HG02981 (cell line): ENCODE measurements around the gene DUXA.
"Not testable (repeated sequence)": the region's sequence is repeated elsewhere in the genome, so short reads cannot be mapped to it uniquely, and the experiment has no call there.

Experiments
- ATAC-seq: cut with Tn5 transposase; IDR thresholded peaks from one replicate; pipeline ENCODE4 v1.9.1; 2021; ENCODE audit warnings: mild to moderate bottlenecking, moderate library complexity; ENCODE audit not compliant: unreplicated experiment

DUXA gene

GRCh38 chr19:57167385-57167784 is at the start of gene DUXA:
DUXA (minus strand) TSS chr19:57167485; CDS start chr19:57167443, 42 bp downstream.
- no peak for ATAC-seq

- ATAC-seq: no peak
These were observed 44.8 kb upstream of the DUXA start for GRCh38 chr19:57212109-57212508.

- no peak for ATAC-seq
These were observed 43.1 kb upstream of the DUXA start for GRCh38 chr19:57210381-57210780.

DNA sequence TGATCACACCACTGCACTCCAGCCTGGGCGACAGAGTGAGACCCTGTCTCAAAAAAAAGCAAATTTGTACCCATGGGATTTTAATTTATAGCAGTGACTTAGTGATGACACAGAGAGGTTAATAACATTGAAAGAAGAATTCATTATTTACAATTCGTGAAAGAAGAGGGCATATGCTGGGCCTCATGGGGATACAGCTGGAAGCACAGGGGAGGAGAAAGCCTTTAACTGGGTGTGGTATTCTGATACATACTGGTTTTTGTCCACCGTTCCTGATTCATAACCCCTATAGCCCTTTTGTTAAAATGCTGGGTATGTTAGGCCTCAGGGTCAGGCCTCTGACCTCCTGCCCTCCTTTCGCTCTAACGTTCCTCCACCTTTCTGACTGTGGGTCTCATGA is 34.9 kb upstream of the DUXA start:
- no peak for ATAC-seq

DNA sequence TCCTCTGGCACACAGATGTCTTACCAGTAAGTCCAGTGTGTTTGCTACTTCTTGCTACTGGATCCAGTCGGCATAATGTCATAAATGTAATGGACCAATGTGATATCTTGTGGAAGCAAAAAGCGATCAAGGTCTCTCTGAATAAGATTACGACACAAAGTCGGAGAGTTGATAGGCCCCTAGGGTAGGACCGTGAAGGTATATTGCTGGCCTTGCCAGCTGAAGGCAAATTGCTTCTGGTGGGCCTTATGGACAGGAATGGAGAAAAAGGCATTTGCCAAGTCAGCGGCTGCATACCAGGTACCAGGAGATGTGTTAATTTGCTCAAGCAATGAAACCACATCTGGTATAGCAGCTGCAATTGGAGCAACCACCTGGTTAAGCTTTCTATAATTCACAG is 30.6 kb upstream of the DUXA start:
- ATAC-seq: not testable (repeated sequence)

DNA sequence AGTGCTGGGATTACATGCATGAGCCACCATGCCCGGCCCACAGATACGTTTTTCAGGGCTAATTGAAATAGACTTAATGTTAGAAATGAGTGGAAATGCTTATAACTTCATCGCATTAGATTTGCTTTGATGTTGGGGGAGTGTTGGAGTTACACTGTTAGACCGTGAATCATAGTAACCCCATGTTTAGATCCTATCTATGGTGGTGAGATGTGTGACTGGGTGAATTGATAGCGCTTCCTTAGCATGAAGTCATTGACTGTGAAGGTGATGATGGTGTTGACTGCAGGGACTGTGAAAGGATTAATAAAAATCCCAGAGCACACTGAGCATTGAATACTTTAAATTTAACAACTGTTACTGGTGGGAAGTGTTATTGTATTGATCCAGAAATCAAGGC is 25.7 kb upstream of the DUXA start:
- no peak for ATAC-seq

DNA sequence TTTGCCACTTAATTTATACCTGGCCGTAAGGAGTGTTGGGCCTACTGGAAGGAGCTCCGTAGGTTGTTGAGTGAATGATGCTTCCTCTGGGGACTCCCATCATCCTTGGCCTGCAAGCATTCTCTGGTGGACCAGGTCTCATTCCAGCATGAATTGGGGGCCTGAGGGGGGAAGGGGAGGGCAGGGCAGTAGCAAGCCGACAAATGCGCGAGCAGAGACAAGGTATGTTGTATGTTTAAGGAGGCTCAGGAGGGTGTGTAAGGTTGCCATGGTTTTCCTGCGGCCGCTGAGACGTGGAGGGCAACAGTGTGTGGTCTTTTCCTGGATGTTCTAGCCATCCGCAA is 24.8 kb upstream of the DUXA start:
- no peak for ATAC-seq

GRCh38 chr19:57191141-57192076 is 24.1 kb upstream of the DUXA start, which contains the start of gene ZNF264:
ZNF264 (plus strand) TSS chr19:57191500; CDS start chr19:57191914, 414 bp downstream.
- ATAC-seq: peak; percentile 95

GRCh38 chr19:57190301-57190700 is 23.0 kb upstream of the DUXA start:
- ATAC-seq: no peak

DNA sequence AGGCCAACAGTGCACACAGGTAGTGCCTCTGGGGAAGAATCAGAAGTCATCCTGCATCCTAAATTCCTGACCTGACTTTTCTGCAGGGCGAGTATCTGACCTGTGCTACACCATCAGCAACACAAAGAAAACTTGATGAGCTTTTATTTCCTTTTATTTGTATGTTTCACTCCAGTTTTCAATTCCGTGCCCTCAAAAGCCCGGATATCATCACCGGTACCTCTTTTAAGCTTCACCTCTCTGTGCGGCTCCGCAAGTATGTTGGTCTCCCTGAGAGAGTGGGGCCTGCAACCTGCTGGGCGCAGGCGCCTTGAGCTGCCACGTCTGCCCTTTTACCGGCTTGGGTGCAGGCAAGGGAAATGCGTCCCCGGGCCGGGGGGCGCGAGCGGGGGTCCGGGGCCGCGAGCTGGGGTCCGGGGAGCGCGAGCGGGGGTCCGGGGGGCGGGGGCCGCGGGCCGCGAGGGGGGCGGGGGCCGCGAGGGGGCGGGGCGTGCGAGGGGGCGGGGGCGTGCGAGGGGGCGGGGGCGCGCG is 4.3 kb upstream of the DUXA start:
- ATAC-seq: no peak

- no peak for ATAC-seq
These were observed 1.4 kb downstream of the DUXA start for GRCh38 chr19:57165846-57166245.

DNA sequence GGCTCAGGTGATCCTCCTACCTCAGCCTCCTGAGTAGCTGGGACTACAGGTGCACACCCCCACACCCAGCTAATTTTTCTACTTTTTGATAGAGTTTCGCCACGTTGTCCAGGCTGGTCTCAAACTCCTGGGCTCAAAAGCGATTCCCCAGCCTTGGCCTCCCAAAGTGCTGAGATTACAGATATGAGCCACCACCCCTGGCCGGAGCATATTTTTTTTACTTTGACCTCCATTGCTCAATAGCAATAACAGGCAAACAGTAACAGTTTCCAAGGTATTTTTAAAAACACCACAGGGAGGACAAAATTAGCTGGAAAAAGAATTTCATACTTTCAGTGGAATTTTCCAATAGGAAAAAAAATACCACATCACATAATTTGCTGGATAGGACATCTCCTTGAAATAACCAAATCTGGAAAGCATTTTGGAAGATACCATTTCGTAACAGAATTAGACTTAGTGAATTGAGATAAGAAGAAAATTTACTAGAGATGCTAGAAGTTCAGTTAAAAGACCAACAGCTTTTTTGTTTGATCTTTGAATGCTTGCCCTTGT is 5.2 kb downstream of the DUXA start:
- ATAC-seq: no peak

DNA sequence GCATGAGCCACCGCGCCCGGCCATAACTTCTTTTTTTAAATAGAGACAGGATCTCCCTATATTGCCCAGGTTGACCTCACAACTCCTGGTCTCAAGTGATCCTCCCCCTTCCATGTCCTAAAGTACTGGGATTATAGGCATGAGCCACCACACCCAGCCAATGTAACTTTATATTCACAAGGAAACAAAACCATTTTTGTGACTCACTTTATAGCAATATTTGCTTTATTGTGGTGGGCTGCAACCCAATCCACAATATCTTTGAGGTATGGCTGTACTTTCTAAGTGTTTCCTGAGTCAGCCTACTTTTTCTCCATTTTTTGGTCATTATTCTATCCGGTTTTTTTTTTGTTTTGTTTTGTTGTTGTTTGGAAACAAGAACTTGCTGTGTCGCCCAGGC is 14.4 kb downstream of the DUXA start:
- ATAC-seq: no peak

GRCh38 chr19:57141699-57142098 is 25.6 kb downstream of the DUXA start:
- no peak for ATAC-seq

DNA sequence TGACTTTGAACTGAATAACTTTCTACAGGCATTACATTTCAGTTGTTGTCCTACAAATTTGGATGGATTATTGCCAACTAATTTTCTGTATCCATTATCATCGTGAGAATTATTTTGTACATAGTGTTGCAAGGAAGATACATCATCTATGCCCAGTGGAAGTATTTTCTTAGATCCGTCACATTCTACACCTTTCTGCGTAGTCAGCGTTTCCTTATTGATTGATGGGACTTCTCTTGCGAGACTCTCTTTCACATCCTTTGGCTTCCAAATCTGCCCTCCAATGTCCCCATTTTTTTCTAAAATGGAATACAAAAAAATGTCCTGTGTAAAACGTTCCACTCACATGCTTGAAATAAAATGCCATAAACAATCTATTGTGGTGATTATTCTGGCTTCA is 31.5 kb downstream of the DUXA start:
- ATAC-seq: no peak

- not testable (repeated sequence) for ATAC-seq
These were observed 39.9 kb downstream of the DUXA start for GRCh38 chr19:57127403-57127802.

DNA sequence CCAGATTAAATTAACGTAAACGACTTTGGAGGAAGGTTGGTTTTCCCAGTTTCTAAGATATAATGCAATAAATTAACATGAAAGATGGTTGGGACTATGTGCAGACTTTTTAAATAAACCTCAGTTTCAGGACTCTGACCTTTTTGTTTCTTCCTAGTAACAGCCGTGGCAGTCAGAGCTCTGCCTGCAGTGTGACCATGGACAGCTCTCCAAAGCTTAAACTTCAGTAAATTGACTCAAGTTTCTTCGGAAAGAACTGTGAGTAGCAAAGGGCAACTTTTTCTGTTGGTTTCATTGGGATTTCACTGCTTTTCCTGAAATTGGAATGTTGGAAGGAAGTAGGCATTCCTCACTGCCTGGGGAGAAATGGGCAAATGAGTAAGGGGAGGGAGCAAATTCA is 43.4 kb downstream of the DUXA start:
- ATAC-seq: no peak

- ATAC-seq: no peak
These were observed 48.4 kb downstream of the DUXA start for GRCh38 chr19:57118848-57119247.

DNA sequence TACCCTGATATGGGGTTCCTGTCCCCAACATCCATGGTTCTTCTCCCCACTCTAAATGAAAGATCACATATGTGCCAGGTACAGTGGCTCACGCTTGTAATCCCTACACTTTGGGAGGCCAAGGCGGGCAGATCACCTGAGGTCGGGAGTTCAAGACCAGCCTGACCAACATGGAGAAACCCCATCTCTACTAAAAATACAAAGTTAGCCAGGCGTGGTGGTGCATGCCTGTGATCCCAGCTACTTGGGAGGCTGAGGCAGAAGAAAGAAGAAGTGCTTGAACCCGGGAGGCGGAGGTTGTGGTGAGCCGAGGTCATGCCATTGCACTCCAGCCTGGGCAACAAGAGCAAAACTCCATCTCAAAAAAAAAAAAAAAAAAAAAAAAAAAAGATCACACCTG is 53.8 kb downstream of the DUXA start:
- ATAC-seq: not testable (repeated sequence)

- no peak for ATAC-seq
These were observed 56.0 kb downstream of the DUXA start for GRCh38 chr19:57111329-57111644.

DNA sequence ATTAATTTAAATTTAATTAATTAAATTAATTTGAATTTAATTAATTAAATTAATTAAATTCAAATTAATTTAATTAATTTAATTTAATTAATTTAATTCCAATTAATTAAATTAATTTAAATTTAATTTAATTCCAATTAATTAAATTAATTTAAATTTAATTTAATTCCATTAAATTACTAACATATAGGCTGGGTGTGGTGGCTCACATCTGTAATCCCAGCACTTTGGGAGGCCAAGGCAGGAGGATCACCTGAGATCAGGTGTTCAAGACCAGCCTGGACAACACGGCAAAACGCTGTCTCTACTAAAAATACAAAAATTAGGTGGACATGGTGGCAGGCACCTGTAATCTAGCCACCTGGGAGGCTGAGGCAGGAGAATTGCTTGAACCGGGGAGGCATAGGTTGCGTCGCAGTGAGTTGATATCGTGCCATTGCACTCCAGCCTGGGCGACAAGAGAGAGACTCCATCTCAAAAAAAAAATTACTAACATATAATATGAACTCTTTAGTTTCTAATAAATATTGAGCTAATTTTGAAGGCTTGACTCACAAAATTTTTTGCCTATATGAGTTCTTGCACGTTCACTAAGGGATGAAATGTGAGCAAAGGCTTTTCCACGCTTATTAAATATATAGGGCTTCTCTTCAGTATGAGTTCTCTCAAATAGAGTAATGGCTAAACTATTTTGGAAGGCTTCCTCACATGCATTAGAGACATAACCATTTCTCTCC is 56.5 kb downstream of the DUXA start:
- ATAC-seq: no peak
